ENCODE results near the gene SMIM38. TPM values are rescaled to one million over a fixed set of nuclear protein-coding genes. Genes with fewer than 3 reads are reported as not detected.

The SMIM38 gene
- total and polyA plus RNA-seq, 2 of the 4 experiments (the other 2 are of a cell fraction) = under 0.01 to 0.05 TPM

DNA sequence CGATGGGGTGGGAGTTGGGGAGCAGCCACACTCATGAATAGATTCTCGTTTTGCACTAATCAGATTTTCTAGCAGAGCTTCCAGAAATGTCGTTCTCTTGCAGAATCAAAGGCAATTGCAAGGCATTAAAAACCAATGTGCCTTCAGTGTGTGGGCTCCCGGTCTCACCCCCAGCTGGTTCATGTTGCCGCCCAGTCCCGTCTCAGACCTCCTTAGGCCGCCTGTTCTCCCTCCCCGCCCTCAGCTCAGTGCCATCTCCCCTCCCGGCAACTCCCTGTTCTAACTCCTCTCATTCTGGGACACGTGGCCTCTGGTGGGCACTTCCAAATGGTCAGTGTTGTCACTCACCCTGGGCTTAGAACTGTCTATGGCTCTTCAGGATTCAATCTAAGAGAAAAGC, 42.5 kb upstream of the SMIM38 start:
- no peaks in the 10 kb centered on the region for H3K9me3 ChIP-seq (ENCODE audit: control insufficient read depth, insufficient read depth, low read length)
- no peak overlapping the region for H3K14ac ChIP-seq (replicated peaks; ENCODE audit: low read depth, low read length)
- intact Hi-C loops (cut with micrococcal nuclease) = no loop called here
- WGBS, 2 experiments (ENCODE audit: extremely low coverage in 2 of 2, insufficient read length in 1 of 2) = 48% methylated on average over 3 of the region's 10 CpGs; no CpG with 5 or more reads in 1 of the 2 experiments
- dilution Hi-C loops (cut with HindIII; ENCODE audit: low sequenced_read_pairs, unreplicated experiment) = no loop called here
- ATAC-seq (ENCODE audit: low read depth) = no peak
- H2BK120ac ChIP-seq (ENCODE audit: low read depth, low read length) = no peak overlapping the region
- no TSS peak for BruUV-seq (replicated peaks)
- H3K23ac ChIP-seq (ENCODE audit: low read depth, low read length) = no peak overlapping the region
- no peak overlapping the region for H2AK5ac ChIP-seq (ENCODE audit: low read depth, low read length)
- in situ Hi-C loops (cut with MboI; ENCODE audit: low sequenced_read_pairs) = loop anchor here (25.0 kb wide), 1 partner anchor 1074 kb away; no protein-coding TSS in a partner anchor
- H3K27me3 ChIP-seq (ENCODE audit: control insufficient read depth, insufficient read depth, low read length) = peaks cover 14% of the 10 kb centered on the region; the same call in 1 of the 2 replicates
- POLR2A ChIA-PET (ENCODE audit: unreplicated experiment) = no interaction called here
- H2BK15ac ChIP-seq (ENCODE audit: low read depth, low read length) = no peak overlapping the region
- TF ChIP-seq MAZ (IDR thresholded peaks at IDR 0.05; ENCODE audit: borderline replicate concordance, low read depth, low read length) = no peak
- TF ChIP-seq RCOR1 (IDR thresholded peaks at IDR 0.05; ENCODE audit: insufficient replicate concordance, low read length) = no peak
- TF ChIP-seq CHD1 (IDR thresholded peaks at IDR 0.05; ENCODE audit: low read depth, low read length) = no peak
- TF ChIP-seq, protein P1, sequence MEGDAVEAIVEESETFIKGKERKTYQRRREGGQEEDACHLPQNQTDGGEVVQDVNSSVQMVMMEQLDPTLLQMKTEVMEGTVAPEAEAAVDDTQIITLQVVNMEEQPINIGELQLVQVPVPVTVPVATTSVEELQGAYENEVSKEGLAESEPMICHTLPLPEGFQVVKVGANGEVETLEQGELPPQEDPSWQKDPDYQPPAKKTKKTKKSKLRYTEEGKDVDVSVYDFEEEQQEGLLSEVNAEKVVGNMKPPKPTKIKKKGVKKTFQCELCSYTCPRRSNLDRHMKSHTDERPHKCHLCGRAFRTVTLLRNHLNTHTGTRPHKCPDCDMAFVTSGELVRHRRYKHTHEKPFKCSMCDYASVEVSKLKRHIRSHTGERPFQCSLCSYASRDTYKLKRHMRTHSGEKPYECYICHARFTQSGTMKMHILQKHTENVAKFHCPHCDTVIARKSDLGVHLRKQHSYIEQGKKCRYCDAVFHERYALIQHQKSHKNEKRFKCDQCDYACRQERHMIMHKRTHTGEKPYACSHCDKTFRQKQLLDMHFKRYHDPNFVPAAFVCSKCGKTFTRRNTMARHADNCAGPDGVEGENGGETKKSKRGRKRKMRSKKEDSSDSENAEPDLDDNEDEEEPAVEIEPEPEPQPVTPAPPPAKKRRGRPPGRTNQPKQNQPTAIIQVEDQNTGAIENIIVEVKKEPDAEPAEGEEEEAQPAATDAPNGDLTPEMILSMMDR (conservative IDR thresholded peaks at IDR 0.05; ENCODE audit: low read depth, low read length) = no peak
- TF ChIP-seq BHLHE40 (IDR thresholded peaks at IDR 0.05; ENCODE audit: low read depth, low read length) = no peak
- TF ChIP-seq NFE2L2 (IDR thresholded peaks at IDR 0.05; ENCODE audit: low read depth, low read length) = no peak
- no peak for TF ChIP-seq SMC3 (IDR thresholded peaks at IDR 0.05; ENCODE audit: low read depth, low read length)
- TF ChIP-seq FOS (IDR thresholded peaks at IDR 0.05; ENCODE audit: low read depth, low read length) = no peak
- no peak for TF ChIP-seq RAD21 (IDR thresholded peaks at IDR 0.05; ENCODE audit: low read length)
- TF ChIP-seq, protein P2, sequence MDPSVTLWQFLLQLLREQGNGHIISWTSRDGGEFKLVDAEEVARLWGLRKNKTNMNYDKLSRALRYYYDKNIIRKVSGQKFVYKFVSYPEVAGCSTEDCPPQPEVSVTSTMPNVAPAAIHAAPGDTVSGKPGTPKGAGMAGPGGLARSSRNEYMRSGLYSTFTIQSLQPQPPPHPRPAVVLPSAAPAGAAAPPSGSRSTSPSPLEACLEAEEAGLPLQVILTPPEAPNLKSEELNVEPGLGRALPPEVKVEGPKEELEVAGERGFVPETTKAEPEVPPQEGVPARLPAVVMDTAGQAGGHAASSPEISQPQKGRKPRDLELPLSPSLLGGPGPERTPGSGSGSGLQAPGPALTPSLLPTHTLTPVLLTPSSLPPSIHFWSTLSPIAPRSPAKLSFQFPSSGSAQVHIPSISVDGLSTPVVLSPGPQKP (IDR thresholded peaks at IDR 0.05; ENCODE audit: borderline replicate concordance, low read depth, low read length) = no peak
- TF ChIP-seq POLR2A (IDR thresholded peaks at IDR 0.05; ENCODE audit: low read depth, low read length) = no peak
- no peak for TF ChIP-seq RFX5 (IDR thresholded peaks at IDR 0.05; ENCODE audit: low read depth, low read length)
- no peak for TF ChIP-seq MXI1 (IDR thresholded peaks at IDR 0.05; ENCODE audit: borderline replicate concordance, low read depth, low read length)
- TF ChIP-seq CEBPB (IDR thresholded peaks at IDR 0.05; ENCODE audit: low read depth, low read length) = no peak
- TF ChIP-seq MAFK (IDR thresholded peaks at IDR 0.05; ENCODE audit: low read depth, low read length) = no peak
- TF ChIP-seq, protein P3, sequence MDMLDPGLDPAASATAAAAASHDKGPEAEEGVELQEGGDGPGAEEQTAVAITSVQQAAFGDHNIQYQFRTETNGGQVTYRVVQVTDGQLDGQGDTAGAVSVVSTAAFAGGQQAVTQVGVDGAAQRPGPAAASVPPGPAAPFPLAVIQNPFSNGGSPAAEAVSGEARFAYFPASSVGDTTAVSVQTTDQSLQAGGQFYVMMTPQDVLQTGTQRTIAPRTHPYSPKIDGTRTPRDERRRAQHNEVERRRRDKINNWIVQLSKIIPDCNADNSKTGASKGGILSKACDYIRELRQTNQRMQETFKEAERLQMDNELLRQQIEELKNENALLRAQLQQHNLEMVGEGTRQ (IDR thresholded peaks at IDR 0.05; ENCODE audit: low read depth, low read length) = no peak
- no peak overlapping the region for H3K18ac ChIP-seq (ENCODE audit: low read depth, low read length)
- no peaks in the 10 kb centered on the region for H3K36me3 ChIP-seq (ENCODE audit: control insufficient read depth, insufficient read depth, low read length)
- no peak overlapping the region for H2BK20ac ChIP-seq (ENCODE audit: low read depth, low read length)
- H3K4me1 ChIP-seq (ENCODE audit: control insufficient read depth, insufficient read depth, low read length) = peaks cover 4% of the 10 kb centered on the region; the same call in 1 of the 2 replicates
- no peak overlapping the region for H2BK5ac ChIP-seq (ENCODE audit: low read depth, low read length, poor library complexity, severe bottlenecking)
- no peak overlapping the region for H3K9ac ChIP-seq (ENCODE audit: low read depth, low read length)
- H3K56ac ChIP-seq (ENCODE audit: extremely low read depth, insufficient read depth, low read length) = no peak overlapping the region
- H3K27ac ChIP-seq (ENCODE audit: insufficient read depth, low read length) = no peak overlapping the region
- H3K4me2 ChIP-seq (ENCODE audit: low read depth, low read length) = no peak overlapping the region
- H3K4ac ChIP-seq (ENCODE audit: low read depth, low read length) = no peak overlapping the region
- H3K79me1 ChIP-seq (ENCODE audit: low read depth in 1 of 2, low read length in 2 of 2) = no peaks in the 10 kb centered on the region
- no peak overlapping the region for H2AFZ ChIP-seq (replicated peaks; ENCODE audit: low read length, poor library complexity)
- H4K91ac ChIP-seq (ENCODE audit: insufficient read depth, low read depth, low read length) = no peak overlapping the region
- H4K8ac ChIP-seq (ENCODE audit: low read depth in 2 of 2, low read length in 2 of 2) = no peak overlapping the region
- no peak overlapping the region for H4K5ac ChIP-seq (ENCODE audit: low read depth, low read length)
- CTCF ChIA-PET = interaction anchor here (2.1 kb wide), 1 partner anchor 12 kb away, joined by 5 read pairs; no protein-coding TSS in a partner anchor
- H2AK9ac ChIP-seq (replicated peaks; ENCODE audit: low read depth, low read length, poor library complexity) = no peak overlapping the region
- H4K20me1 ChIP-seq (ENCODE audit: insufficient read depth, low read length) = no peaks in the 10 kb centered on the region; the same call in 1 of the 2 replicates
- H3K4me3 ChIP-seq (ENCODE audit: insufficient read depth, low read depth, low read length) = no peak overlapping the region
- DNase-seq = no peak
- no peaks in the 10 kb centered on the region for H3K9me1 ChIP-seq (ENCODE audit: insufficient read depth, low read length)

Data from IMR-90 (cell line).